ENCODE results near the gene MALT1.

MALT1 gene

GRCh38 chr18:58787536-58788149, 116.4 kb downstream of the MALT1 start:
- TF ChIP-seq TAF1 (IDR thresholded peaks at IDR 0.05; ENCODE audit: borderline replicate concordance, insufficient read depth, low read length) (no peak), SIN3A (IDR thresholded peaks at IDR 0.05; ENCODE audit: borderline replicate concordance, insufficient read depth, low read length) (no peak), POLR2AphosphoS5 (IDR thresholded peaks at IDR 0.05; ENCODE audit: low read depth, low read length) (no peak), REST (IDR thresholded peaks at IDR 0.05; ENCODE audit: insufficient read depth in 1 of 2, low read depth in 2 of 2, low read length in 2 of 2) (no peak), FOXP2 (optimal IDR thresholded peaks at IDR 0.05; ENCODE audit: borderline replicate concordance, extremely low read depth, extremely low read length, insufficient read depth) (no peak)

DNA sequence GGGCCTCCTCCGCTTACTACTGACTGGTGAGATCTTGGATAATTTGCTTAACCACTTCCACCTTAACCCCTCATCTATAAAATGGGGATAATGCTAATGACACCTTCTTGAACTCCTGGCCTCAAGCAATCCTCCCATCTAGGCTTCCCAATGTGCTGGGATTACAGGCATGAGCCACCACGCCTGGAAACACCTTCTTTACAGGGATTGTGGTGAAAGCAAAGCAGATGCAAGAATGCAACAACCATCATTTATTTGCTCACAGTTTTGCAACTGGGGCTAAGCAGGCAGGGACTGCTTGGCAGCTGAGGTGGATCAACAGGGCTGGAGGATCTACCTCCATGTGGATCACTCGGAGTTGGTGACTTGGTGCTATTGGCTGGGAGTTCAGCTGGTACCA, 117.2 kb downstream of the MALT1 start:
- no peak for TF ChIP-seq FOXP2 (optimal IDR thresholded peaks at IDR 0.05; ENCODE audit: borderline replicate concordance, extremely low read depth, extremely low read length, insufficient read depth)

DNA sequence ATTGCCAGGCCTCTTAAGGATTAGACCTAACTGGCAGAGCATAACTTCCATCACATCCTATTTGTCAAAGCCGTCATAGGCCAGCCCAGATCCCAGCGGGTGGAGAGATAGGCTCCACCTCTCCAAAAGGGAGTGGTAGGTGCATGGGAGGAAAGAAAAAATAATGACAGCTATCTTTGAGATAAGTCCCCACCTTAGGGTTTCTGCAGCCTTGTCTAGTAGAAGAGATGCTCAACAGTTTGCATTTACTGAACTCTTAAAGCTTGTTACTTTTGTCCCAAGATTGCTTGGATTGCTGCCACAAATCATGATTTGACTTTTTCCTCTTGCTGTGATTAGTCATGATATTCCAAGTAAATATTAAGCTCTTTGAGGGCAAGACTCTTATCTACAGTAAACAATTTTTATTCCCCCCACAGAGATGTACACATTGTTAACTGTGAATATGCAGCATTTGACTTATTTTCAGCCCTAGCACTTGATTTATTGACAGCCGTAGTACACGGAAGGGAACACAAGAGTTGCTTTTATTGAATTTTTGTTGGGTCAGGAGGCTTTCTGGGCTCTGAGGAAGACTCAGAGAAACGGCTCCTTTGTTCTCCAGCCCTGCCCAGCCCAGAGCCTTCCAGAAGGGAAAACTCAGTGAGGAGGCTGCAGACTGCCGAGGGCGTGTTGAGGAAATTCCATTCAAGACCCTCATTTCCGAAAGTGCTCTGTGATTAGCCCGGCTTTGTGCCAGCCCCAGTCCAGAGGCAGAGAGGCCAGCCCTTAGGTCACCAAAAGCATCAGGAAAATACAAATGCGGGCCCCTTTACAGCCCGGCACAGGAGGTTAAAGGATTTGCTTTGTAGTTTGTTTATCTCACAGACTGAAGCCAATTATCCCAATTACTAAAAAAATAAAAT, 118.0 kb downstream of the MALT1 start:
- TF ChIP-seq SIN3A (IDR thresholded peaks at IDR 0.05; ENCODE audit: borderline replicate concordance, insufficient read depth, low read length): no peak
- TF ChIP-seq FOXP2 (optimal IDR thresholded peaks at IDR 0.05; ENCODE audit: borderline replicate concordance, extremely low read depth, extremely low read length, insufficient read depth): no peak
- no peak for TF ChIP-seq TAF1 (IDR thresholded peaks at IDR 0.05; ENCODE audit: borderline replicate concordance, insufficient read depth, low read length)

- TF ChIP-seq POLR2AphosphoS5 (IDR thresholded peaks at IDR 0.05; ENCODE audit: low read depth, low read length) (no peak), REST (IDR thresholded peaks at IDR 0.05; ENCODE audit: insufficient read depth in 1 of 2, low read depth in 2 of 2, low read length in 2 of 2) (no peak), FOXP2 (optimal IDR thresholded peaks at IDR 0.05; ENCODE audit: borderline replicate concordance, extremely low read depth, extremely low read length, insufficient read depth) (no peak), TAF1 (IDR thresholded peaks at IDR 0.05; ENCODE audit: borderline replicate concordance, insufficient read depth, low read length) (no peak), SIN3A (IDR thresholded peaks at IDR 0.05; ENCODE audit: borderline replicate concordance, insufficient read depth, low read length) (no peak)
Measured at GRCh38 chr18:58789876-58790240, 118.6 kb downstream of the MALT1 start.

DNA sequence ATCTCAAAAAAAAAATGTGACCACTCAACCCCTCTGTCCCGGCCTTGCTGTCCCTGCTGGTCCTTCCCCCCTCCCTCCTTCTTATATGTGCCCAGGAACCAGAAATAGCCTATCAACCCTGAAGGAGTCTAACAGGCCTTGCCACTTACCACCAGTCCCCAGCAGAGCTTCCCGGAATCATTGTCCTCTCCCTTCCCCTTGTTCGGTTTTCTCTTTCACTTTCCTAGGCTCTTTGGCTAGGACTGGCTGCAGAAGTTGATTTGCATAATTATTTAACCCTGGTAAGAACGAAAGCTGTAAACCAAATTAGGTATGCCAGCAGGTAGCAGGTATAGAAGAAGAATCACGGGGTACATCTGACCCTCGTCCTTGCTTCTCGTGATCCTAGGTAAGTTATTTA, 120.8 kb downstream of the MALT1 start:
- TF ChIP-seq FOXP2 (optimal IDR thresholded peaks at IDR 0.05; ENCODE audit: borderline replicate concordance, extremely low read depth, extremely low read length, insufficient read depth): no peak
- no peak for TF ChIP-seq TAF1 (IDR thresholded peaks at IDR 0.05; ENCODE audit: borderline replicate concordance, insufficient read depth, low read length)
- TF ChIP-seq REST (IDR thresholded peaks at IDR 0.05; ENCODE audit: insufficient read depth in 1 of 2, low read depth in 2 of 2, low read length in 2 of 2): no peak
- TF ChIP-seq SIN3A (IDR thresholded peaks at IDR 0.05; ENCODE audit: borderline replicate concordance, insufficient read depth, low read length): no peak
- TF ChIP-seq POLR2AphosphoS5 (IDR thresholded peaks at IDR 0.05; ENCODE audit: low read depth, low read length): no peak

GRCh38 chr18:58793361-58793760, 122.1 kb downstream of the MALT1 start:
- no peak for TF ChIP-seq TAF1 (IDR thresholded peaks at IDR 0.05; ENCODE audit: borderline replicate concordance, insufficient read depth, low read length)
- no peak for TF ChIP-seq FOXP2 (optimal IDR thresholded peaks at IDR 0.05; ENCODE audit: borderline replicate concordance, extremely low read depth, extremely low read length, insufficient read depth)
- TF ChIP-seq POLR2AphosphoS5 (IDR thresholded peaks at IDR 0.05; ENCODE audit: low read depth, low read length): no peak
- TF ChIP-seq SIN3A (IDR thresholded peaks at IDR 0.05; ENCODE audit: borderline replicate concordance, insufficient read depth, low read length): no peak
- no peak for TF ChIP-seq REST (IDR thresholded peaks at IDR 0.05; ENCODE audit: insufficient read depth in 1 of 2, low read depth in 2 of 2, low read length in 2 of 2)
